Kidney (tissue), 14 donors: ENCODE data around the gene LSM12. TPM values are rescaled to one million over a fixed set of nuclear protein-coding genes. Genes with fewer than 3 reads are reported as not detected.
A peak's percentile ranks its signal among the peaks of the same experiment; 100 is the strongest.

ENCODE experiments used
- DNase-seq, 5 donors: peaks; one replicate each; pipeline ENCODE4 v3.0.0-alpha.2; 2013 to 2020
- FAIRE-seq: peaks from 2 replicates; lab custom pipeline; 2012; peaks lifted over from hg19 to GRCh38; lab: Jason Lieb, UNC
- H3K27ac ChIP-seq, 2 donors: one replicate each; pipeline ENCODE4 v1.7.0; 2013; ENCODE audit warnings: low read depth in 2 of 2, low read length in 2 of 2, inconsistent platforms in 1 of 2
- H3K27me3 ChIP-seq: one replicate; pipeline ENCODE4 v1.7.1; 2013; ENCODE audit warnings: low read length, inconsistent platforms; ENCODE audit not compliant: control insufficient read depth, insufficient read depth
- H3K36me3 ChIP-seq, 3 donors: one replicate each; pipeline versions ENCODE4 v1.7.0 to v1.7.1; 2013; ENCODE audit warnings: low read length in 3 of 3, control low read depth in 1 of 3, inconsistent platforms in 1 of 3; ENCODE audit not compliant: insufficient read depth in 3 of 3, control insufficient read depth in 2 of 3
- H3K4me1 ChIP-seq, 3 donors: one replicate each; pipeline versions ENCODE4 v1.7.0 to v1.7.1; 2013; ENCODE audit warnings: low read length in 3 of 3, inconsistent platforms in 1 of 3, low read depth in 1 of 3; ENCODE audit not compliant: control insufficient read depth in 2 of 3, insufficient read depth in 2 of 3
- H3K4me3 ChIP-seq, 3 donors: one replicate each; pipeline versions ENCODE4 v1.7.0 to v1.8.1; 2013; ENCODE audit warnings: low read length in 3 of 3, control low read depth in 1 of 3, inconsistent platforms in 1 of 3
- H3K9ac ChIP-seq, 3 donors: one replicate each; pipeline versions ENCODE4 v1.7.0 to v1.7.1; 2013; ENCODE audit warnings: low read length in 3 of 3, control low read depth in 1 of 3, inconsistent platforms in 1 of 3
- H3K9me3 ChIP-seq, 3 donors: one replicate each; pipeline versions ENCODE4 v1.7.0 to v1.7.1; 2013; ENCODE audit warnings: low read length in 3 of 3, control low read depth in 1 of 3, inconsistent platforms in 1 of 3; ENCODE audit not compliant: control insufficient read depth in 2 of 3, insufficient read depth in 1 of 3
- CTCF ChIP-seq: IDR thresholded peaks from 3 replicates; pipeline ENCODE4 v1.5.1; 2012; ENCODE audit warnings: mild to moderate bottlenecking, moderate library complexity, borderline replicate concordance; ENCODE audit not compliant: insufficient read depth; ENCODE audit errors: extremely low read depth
- intact Hi-C: fragments of 100-400 bp; cut with DNase I; formaldehyde crosslinking; loops from one replicate; pipeline ENCODE4 v1.11.1; 2022
- polyA plus RNA-seq: library from polyadenylated mRNA; stranded (reverse); fragments of 350-450 nt; fragmentation: Illumina TruSeq; extraction: RNeasy Lipid Tissue Mini Kit (QIAGEN cat#74804); gene quantifications from one replicate; pipeline ENCODE4 v1.2.3, GENCODE V29; 2014; ENCODE audit warnings: low read depth, low replicate concordance; ENCODE audit not compliant: insufficient read depth
- total RNA-seq: library from RNA; stranded (reverse); fragmentation: NEBNext Ultra II Directional; extraction: Animal tissue kit (Norgen Biotek cat#: 25700); gene quantifications from one replicate; pipeline ENCODE4 v1.2.1, GENCODE V29; 2021
- donor health status: control.
- donor health status: control.
- donor health status: control.
- donor health status: control.
- donor health status: control.
- donor health status: DM: yes; HTN: yes; CAD: no.
- donor health status: Normal renal cell carcinoma (clear cell type).

The LSM12 gene
- total and polyA plus RNA-seq, 2 donors from 2014 or later, result 29.0 to 47.6 TPM

- peak overlapping the region in 1 of 2 donors; percentile 76 for H3K27ac ChIP-seq
- DNase-seq (no peak), FAIRE-seq (no peak)
- H3K36me3 ChIP-seq, result peaks cover 2 to 25% (median 14%) of the 10 kb centered on the region in 3 donors
- no peak for TF ChIP-seq CTCF
- H3K4me3 ChIP-seq, result no peak overlapping the region
- no peaks in the 10 kb centered on the region for H3K9me3 ChIP-seq
- no peaks in the 10 kb centered on the region for H3K27me3 ChIP-seq
- no peak overlapping the region for H3K9ac ChIP-seq
- intact Hi-C loops, result no loop called here
- H3K4me1 ChIP-seq, result peaks cover 2 to 22% (median 13%) of the 10 kb centered on the region in 3 donors
These were observed 28.4 kb upstream of the LSM12 start for GRCh38 chr17:44094701-44095387.

- intact Hi-C loops, result no loop called here
- peaks cover 2 to 30% (median 19%) of the 10 kb centered on the region in 3 donors for H3K36me3 ChIP-seq
- FAIRE-seq, result no peak
- no peak overlapping the region for H3K27ac ChIP-seq
- H3K27me3 ChIP-seq, result no peaks in the 10 kb centered on the region
- no peak overlapping the region for H3K4me3 ChIP-seq
- TF ChIP-seq CTCF, result no peak
- peaks cover 2 to 22% (median 13%) of the 10 kb centered on the region in 3 donors for H3K4me1 ChIP-seq
- no peak overlapping the region for H3K9ac ChIP-seq
- no peaks in the 10 kb centered on the region for H3K9me3 ChIP-seq
- DNase-seq, result no peak
These were observed 26.9 kb upstream of the LSM12 start for GRCh38 chr17:44093231-44093900.

DNA sequence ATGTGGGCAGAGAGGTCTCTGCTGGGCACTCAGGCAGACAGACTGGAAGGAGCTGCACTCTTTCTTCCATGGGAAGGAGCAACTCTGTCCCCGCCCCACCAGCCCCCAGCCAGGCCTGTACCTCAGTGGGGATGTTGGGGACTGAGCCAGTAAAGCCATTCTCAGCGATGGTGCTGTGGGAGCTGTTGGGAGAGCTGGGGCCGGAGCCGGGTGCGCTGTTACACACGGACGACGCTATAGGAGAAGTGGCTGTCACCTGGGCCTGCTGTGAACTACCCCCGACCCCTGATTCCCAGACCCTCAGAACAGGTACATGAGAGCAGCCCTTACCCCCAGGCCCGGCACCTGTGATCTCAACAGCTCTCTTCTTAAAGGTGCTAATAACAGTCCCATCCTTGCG is 25.6 kb upstream of the LSM12 start:
- intact Hi-C loops, result no loop called here
- no peak for TF ChIP-seq CTCF
- Histone ChIP-seq H3K4me1 (peaks cover 2 to 11% (median 2%) of the 10 kb centered on the region in 3 donors), H3K4me3 (no peak overlapping the region), H3K9ac (no peak overlapping the region), H3K9me3 (no peaks in the 10 kb centered on the region), H3K27ac (no peak overlapping the region), H3K36me3 (peaks cover 2 to 32% (median 21%) of the 10 kb centered on the region in 3 donors), H3K27me3 (no peaks in the 10 kb centered on the region)
- FAIRE-seq (no peak), DNase-seq (no peak)
